ENCODE measurements around the gene TMEM86A. TPM values are rescaled to one million over a fixed set of nuclear protein-coding genes. Genes with fewer than 3 reads are reported as not detected.

Gene TMEM86A
- total and polyA plus RNA-seq, 2 experiments from 2014 or later = 1.7 to 5.2 TPM

DNA sequence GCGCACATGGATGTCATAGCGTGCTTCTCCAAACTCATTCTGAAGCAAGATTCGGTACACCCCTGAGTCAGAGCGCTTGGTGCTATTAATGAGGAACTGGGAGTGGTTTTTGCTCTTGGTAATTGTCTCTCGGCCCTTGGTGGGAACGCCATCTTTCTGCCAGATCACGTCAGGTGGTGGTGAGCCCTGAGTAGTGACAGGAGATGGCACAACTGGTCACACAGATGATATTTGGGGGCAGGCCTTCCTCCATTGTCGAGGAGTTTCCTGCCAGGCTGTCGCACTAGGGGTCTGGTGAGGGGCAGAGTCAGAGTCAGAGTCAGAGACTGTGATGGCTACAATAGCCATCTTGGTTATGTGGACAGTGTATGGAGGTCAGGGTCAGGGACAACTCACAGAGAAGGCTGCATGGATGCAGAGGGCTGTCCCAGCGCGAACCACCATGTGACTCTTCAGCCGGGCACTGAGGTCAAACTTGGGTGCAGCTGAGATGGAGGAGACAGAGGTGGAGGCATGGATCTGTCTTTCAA, 9.3 kb downstream of the TMEM86A start:
- DNase-seq (ENCODE audit: low spot score) = no peak
- Histone ChIP-seq H3K4me1 (ENCODE audit: insufficient read depth) (no peaks in the 10 kb centered on the region), H3K4me3 (no peak overlapping the region), H3K79me2 (no peaks in the 10 kb centered on the region), H3K9me2 (replicated peaks; ENCODE audit: insufficient read depth) (no peaks in the 10 kb centered on the region), H3K4me2 (no peak overlapping the region), H3K9me3 (ENCODE audit: low read depth) (no peaks in the 10 kb centered on the region), H2AFZ (no peak overlapping the region), H4K20me1 (ENCODE audit: insufficient read depth, poor library complexity, severe bottlenecking) (no peaks in the 10 kb centered on the region), H3K27me3 (no peaks in the 10 kb centered on the region), H3K27ac (no peak overlapping the region), H3K36me3 (replicated peaks; ENCODE audit: insufficient read depth, low read depth) (no peaks in the 10 kb centered on the region)
- no peak for TF ChIP-seq EZH2 (IDR thresholded peaks at IDR 0.05; ENCODE audit: borderline replicate concordance)
- TF ChIP-seq, protein P1, sequence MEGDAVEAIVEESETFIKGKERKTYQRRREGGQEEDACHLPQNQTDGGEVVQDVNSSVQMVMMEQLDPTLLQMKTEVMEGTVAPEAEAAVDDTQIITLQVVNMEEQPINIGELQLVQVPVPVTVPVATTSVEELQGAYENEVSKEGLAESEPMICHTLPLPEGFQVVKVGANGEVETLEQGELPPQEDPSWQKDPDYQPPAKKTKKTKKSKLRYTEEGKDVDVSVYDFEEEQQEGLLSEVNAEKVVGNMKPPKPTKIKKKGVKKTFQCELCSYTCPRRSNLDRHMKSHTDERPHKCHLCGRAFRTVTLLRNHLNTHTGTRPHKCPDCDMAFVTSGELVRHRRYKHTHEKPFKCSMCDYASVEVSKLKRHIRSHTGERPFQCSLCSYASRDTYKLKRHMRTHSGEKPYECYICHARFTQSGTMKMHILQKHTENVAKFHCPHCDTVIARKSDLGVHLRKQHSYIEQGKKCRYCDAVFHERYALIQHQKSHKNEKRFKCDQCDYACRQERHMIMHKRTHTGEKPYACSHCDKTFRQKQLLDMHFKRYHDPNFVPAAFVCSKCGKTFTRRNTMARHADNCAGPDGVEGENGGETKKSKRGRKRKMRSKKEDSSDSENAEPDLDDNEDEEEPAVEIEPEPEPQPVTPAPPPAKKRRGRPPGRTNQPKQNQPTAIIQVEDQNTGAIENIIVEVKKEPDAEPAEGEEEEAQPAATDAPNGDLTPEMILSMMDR (IDR thresholded peaks at IDR 0.05; ENCODE audit: poor library complexity) = no peak
- TF ChIP-seq EZH2phosphoT487 (IDR thresholded peaks at IDR 0.05; ENCODE audit: low read depth, severe bottlenecking, unreplicated experiment) = no peak
- WGBS (ENCODE audit: low lambda C conversion rate, missing lambda C conversion rate) = 91% methylated on average over 12 of the region's 12 CpGs

DNA sequence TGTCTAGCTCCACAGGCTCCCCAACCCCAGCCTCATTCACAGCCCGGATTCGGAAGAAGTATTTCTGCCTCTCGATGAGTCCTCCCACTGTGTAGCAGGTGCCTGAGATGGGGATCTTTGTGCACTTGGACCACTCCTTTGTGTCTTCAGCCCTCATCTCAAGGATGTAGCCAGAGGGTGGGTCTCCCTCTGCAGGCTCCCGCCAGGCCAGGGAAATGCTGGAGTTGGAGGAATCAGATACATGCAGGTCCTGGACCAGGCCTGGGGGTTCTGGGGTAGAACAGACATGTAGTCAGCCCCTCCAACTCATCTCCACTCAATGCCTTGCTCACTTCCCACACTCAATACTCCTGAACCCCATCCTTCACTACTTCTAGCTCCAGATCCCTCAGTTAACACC, 10.8 kb downstream of the TMEM86A start:
- whole genome bisulfite sequencing (ENCODE audit: low lambda C conversion rate, missing lambda C conversion rate) = 91% methylated on average over 4 of the region's 4 CpGs
- no peak for TF ChIP-seq EZH2 (IDR thresholded peaks at IDR 0.05; ENCODE audit: borderline replicate concordance)
- TF ChIP-seq, protein P1 (IDR thresholded peaks at IDR 0.05; ENCODE audit: poor library complexity) = no peak
- TF ChIP-seq EZH2phosphoT487 (IDR thresholded peaks at IDR 0.05; ENCODE audit: low read depth, severe bottlenecking, unreplicated experiment) = no peak

DNA sequence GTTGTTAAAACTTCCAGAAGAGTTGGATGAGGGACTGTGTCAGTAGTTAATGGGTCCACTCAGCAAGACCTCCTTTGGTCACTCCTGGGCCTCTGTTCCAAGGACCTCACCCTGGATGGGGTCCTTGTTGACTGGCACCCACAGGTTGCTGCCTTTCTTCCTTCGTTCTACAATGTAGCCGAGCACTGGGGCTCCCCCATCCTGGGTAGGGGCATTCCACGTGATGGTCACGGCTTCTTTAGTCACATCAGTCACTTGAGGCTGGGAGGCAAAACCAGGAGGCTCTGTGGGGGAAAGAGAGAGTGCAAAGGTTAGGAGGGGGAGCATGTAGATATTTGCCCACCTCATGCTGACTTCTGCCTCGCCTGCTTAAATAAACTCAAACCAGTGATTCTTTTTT, 12.0 kb downstream of the TMEM86A start:
- H3K4me1 ChIP-seq (ENCODE audit: insufficient read depth) = no peaks in the 10 kb centered on the region
- no peak overlapping the region for H3K4me3 ChIP-seq
- H3K27ac ChIP-seq = no peak overlapping the region
- H3K9me2 ChIP-seq (replicated peaks; ENCODE audit: insufficient read depth) = no peaks in the 10 kb centered on the region
- TF ChIP-seq EZH2 (IDR thresholded peaks at IDR 0.05; ENCODE audit: borderline replicate concordance) (no peak), EZH2phosphoT487 (IDR thresholded peaks at IDR 0.05; ENCODE audit: low read depth, severe bottlenecking, unreplicated experiment) (no peak)
- TF ChIP-seq, protein P1 (IDR thresholded peaks at IDR 0.05; ENCODE audit: poor library complexity) = no peak
- no peak for DNase-seq (ENCODE audit: low spot score)
- no peak overlapping the region for H3K4me2 ChIP-seq
- H3K36me3 ChIP-seq (replicated peaks; ENCODE audit: insufficient read depth, low read depth) = no peaks in the 10 kb centered on the region
- H3K9me3 ChIP-seq (ENCODE audit: low read depth) = no peaks in the 10 kb centered on the region
- H2AFZ ChIP-seq = no peak overlapping the region
- H3K79me2 ChIP-seq = no peaks in the 10 kb centered on the region
- no peaks in the 10 kb centered on the region for H4K20me1 ChIP-seq (ENCODE audit: insufficient read depth, poor library complexity, severe bottlenecking)
- WGBS (ENCODE audit: low lambda C conversion rate, missing lambda C conversion rate) = 85% methylated on average over 5 of the region's 5 CpGs
- H3K27me3 ChIP-seq = no peaks in the 10 kb centered on the region

More for the DNA sequence above, 10.8 kb downstream of the TMEM86A start:
- Histone ChIP-seq H3K4me3 (no peak overlapping the region), H3K4me2 (no peak overlapping the region), H3K27me3 (no peaks in the 10 kb centered on the region), H3K9me3 (ENCODE audit: low read depth) (no peaks in the 10 kb centered on the region), H3K79me2 (no peaks in the 10 kb centered on the region), H3K9me2 (replicated peaks; ENCODE audit: insufficient read depth) (no peaks in the 10 kb centered on the region), H3K27ac (no peak overlapping the region), H2AFZ (no peak overlapping the region), H3K36me3 (replicated peaks; ENCODE audit: insufficient read depth, low read depth) (no peaks in the 10 kb centered on the region), H4K20me1 (ENCODE audit: insufficient read depth, poor library complexity, severe bottlenecking) (no peaks in the 10 kb centered on the region), H3K4me1 (ENCODE audit: insufficient read depth) (no peaks in the 10 kb centered on the region)
- DNase-seq (ENCODE audit: low spot score) = no peak
